Measurements from ENCODE around the gene TTC7B.

Gene TTC7B

GRCh38 chr14:90804292-90805083, 11.7 kb downstream of the TTC7B start:
- no peak for DNase-seq

- DNase-seq: no peak
These were observed 13.0 kb downstream of the TTC7B start for GRCh38 chr14:90803249-90803648.

GRCh38 chr14:90799420-90799819, 16.8 kb downstream of the TTC7B start:
- DNase-seq: no peak

- no peak for DNase-seq
These were observed 18.3 kb downstream of the TTC7B start for GRCh38 chr14:90797919-90798318.

- DNase-seq: no peak
These were observed 18.8 kb downstream of the TTC7B start for GRCh38 chr14:90797451-90797850.

GRCh38 chr14:90796329-90796728, 19.9 kb downstream of the TTC7B start:
- no peak for DNase-seq

- DNase-seq: no peak
These were observed 20.5 kb downstream of the TTC7B start for GRCh38 chr14:90795744-90796143.

GRCh38 chr14:90791486-90791885, 24.7 kb downstream of the TTC7B start:
- DNase-seq: no peak

GRCh38 chr14:90788031-90788430, 28.2 kb downstream of the TTC7B start:
- DNase-seq: no peak

GRCh38 chr14:90785876-90786450, 30.3 kb downstream of the TTC7B start:
- DNase-seq: no peak

GRCh38 chr14:90785471-90785870, 30.8 kb downstream of the TTC7B start:
- DNase-seq: no peak

GRCh38 chr14:90784621-90785270, 31.5 kb downstream of the TTC7B start:
- DNase-seq: no peak

GRCh38 chr14:90783344-90783743, 32.9 kb downstream of the TTC7B start:
- no peak for DNase-seq

- no peak for DNase-seq
These were observed 33.3 kb downstream of the TTC7B start for GRCh38 chr14:90782892-90783291.

GRCh38 chr14:90781876-90782275, 34.4 kb downstream of the TTC7B start:
- no peak for DNase-seq

- no peak for DNase-seq
These were observed 34.9 kb downstream of the TTC7B start for GRCh38 chr14:90781344-90781761.

- DNase-seq: no peak
These were observed 35.7 kb downstream of the TTC7B start for GRCh38 chr14:90780519-90780918.

GRCh38 chr14:90778571-90779255, 37.5 kb downstream of the TTC7B start:
- DNase-seq: peak; percentile 24

- no peak for DNase-seq
These were observed 38.3 kb downstream of the TTC7B start for GRCh38 chr14:90777830-90778485.

- DNase-seq: no peak
These were observed 38.9 kb downstream of the TTC7B start for GRCh38 chr14:90777358-90777757.

- no peak for DNase-seq
These were observed 40.8 kb downstream of the TTC7B start for GRCh38 chr14:90775441-90775840.

- DNase-seq: no peak
These were observed 41.9 kb downstream of the TTC7B start for GRCh38 chr14:90774316-90774715.

- DNase-seq: no peak
These were observed 42.5 kb downstream of the TTC7B start for GRCh38 chr14:90773705-90774104.
